Stomach (tissue), 9 donors: ENCODE results near the gene CASP9. TPM values are rescaled to one million over a fixed set of nuclear protein-coding genes. Genes with fewer than 3 reads are reported as not detected.

Experiments
- DNase-seq, 2 donors: peaks; one replicate each; pipeline versions ENCODE4 v3.0.0 to v3.0.0-alpha.2; 2013 to 2019
- H3K27ac ChIP-seq, 5 donors: fragments of 200-600 bp in 4 of 5; sonication (generic) in 4 of 5; one replicate each; pipeline ENCODE4 v1.5.1; 2013 to 2019; ENCODE audit warnings: mild to moderate bottlenecking in 1 of 5, moderate library complexity in 1 of 5
- H3K27me3 ChIP-seq, 3 donors: fragments of 200-600 bp; sonication (generic); one replicate each; pipeline ENCODE4 v1.5.1; 2017 to 2019; ENCODE audit warnings: mixed run types in 1 of 3
- H3K36me3 ChIP-seq, 4 donors: fragments of 200-600 bp; sonication (generic); 1 replicate in 3 of 4; 2 replicates in 1 of 4; pipeline ENCODE4 v1.5.1; 2016 to 2019
- H3K4me1 ChIP-seq, 4 donors: fragments of 200-600 bp; sonication (generic); one replicate each; pipeline ENCODE4 v1.5.1; 2016 to 2019
- H3K4me3 ChIP-seq, 4 donors: fragments of 200-600 bp; sonication (generic) in 3 of 4; one replicate each; pipeline ENCODE4 v1.5.1; 2016 to 2019; ENCODE audit warnings: mild to moderate bottlenecking in 1 of 4
- H3K9me3 ChIP-seq, 4 donors: fragments of 200-600 bp; sonication (generic); one replicate each; pipeline ENCODE4 v1.5.1; 2016 to 2019
- EP300 ChIP-seq: sonication (generic); formaldehyde crosslinking; IDR thresholded peaks from one replicate; pipeline ENCODE4 v1.6.1; 2017; ENCODE audit warnings: antibody characterized with exemption
- POLR2A ChIP-seq, 4 donors: fragments of 450-650 bp; IDR thresholded peaks; one replicate each; pipeline ENCODE4 v1.6.1; 2016; ENCODE audit warnings: antibody characterized with exemption in 4 of 4, control low read depth in 2 of 4, mild to moderate bottlenecking in 1 of 4, moderate library complexity in 1 of 4
- POLR2AphosphoS5 ChIP-seq, 3 donors: sonication (generic); formaldehyde crosslinking; IDR thresholded peaks; one replicate each; pipeline ENCODE4 v1.6.1; 2016; ENCODE audit warnings: antibody characterized with exemption in 3 of 3
- WGBS, 5 donors: extraction: QIAGEN DNeasy Blood & Tissue Kit in 3 of 5; methylation state at CpG; one replicate each; pipeline versions ENCODE4 v1.1.5 to v1.1.7; 2013 to 2018; 5-methylcytosine and 5-hydroxymethylcytosine counted together
- intact Hi-C: fragments of 100-400 bp; cut with DNase I; formaldehyde crosslinking; loops from one replicate; pipeline ENCODE4 v1.15.1; 2023; ENCODE audit warnings: low total_unique reads
- polyA plus RNA-seq, 3 donors: library from polyadenylated mRNA; stranded (reverse); fragments of 200-250 nt; gene quantifications; one replicate each; pipeline ENCODE4 v1.2.3, GENCODE V29; 2013
- total RNA-seq, 5 donors: library from RNA; depleted of rRNA; stranded (reverse); fragments of >200 nt; gene quantifications; one replicate each; pipeline versions ENCODE4 v1.1.0 to v1.2.3, GENCODE V29; 2014 to 2016
- TF ChIP-seq, protein P1 (sequence below), 7 experiments: fragments of 450-650 bp in 4 of 7; fragments of 200-600 bp in 3 of 7; sonication (generic) in 3 of 7; IDR thresholded peaks; one replicate each; pipeline ENCODE4 v1.5.1; 2016 to 2019; ENCODE audit warnings: antibody characterized with exemption in 7 of 7, control low read depth in 2 of 7, mild to moderate bottlenecking in 1 of 7
- donor health status: healthy with polysubstance abuse.
- donor health status: Bipolar disorder and iron deficiency.
- donor health status: healthy.

The CASP9 gene
- total and polyA plus RNA-seq, 8 donors: 8.3 to 125 (median 16.3) TPM

DNA sequence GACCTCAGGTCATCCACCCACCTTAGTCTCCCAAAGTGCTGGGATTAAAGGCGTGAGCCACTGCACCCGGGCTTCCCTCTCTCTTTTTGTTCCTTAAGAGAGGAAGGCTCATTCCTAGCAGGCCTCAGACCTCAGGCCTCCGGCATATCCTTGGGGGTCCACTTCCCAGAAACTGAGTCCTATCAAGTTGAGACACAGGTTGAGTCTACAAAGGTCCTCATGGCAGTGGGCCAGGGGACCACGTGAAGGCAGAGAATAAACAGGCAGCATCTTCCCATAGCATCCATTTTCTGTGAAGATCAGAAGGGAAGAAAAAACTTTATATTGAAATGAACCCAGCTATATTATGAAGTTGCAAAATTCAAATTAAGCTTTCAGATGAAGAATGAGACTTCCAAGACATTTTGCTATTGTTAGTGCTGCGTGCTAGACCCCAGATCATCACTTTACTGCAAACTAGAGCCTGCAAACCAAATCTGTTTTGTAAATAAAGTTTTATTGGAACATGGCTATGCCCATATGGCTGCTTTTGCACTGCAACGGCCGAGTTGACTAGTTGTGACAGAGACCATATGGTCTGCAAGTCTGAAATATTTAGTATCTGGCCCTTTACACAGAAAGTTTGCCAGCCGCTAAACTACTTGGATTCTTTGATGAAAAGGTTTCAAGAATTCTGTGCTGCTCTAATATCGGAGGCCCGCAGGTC is 71.0 kb downstream of the CASP9 start:
- WGBS, 5 donors: 69 to 87% (median 81%) methylated on average over 10 of the region's 10 CpGs
- H3K4me3 ChIP-seq: no peak overlapping the region
- no peaks in the 10 kb centered on the region for H3K9me3 ChIP-seq
- H3K36me3 ChIP-seq: no peaks in the 10 kb centered on the region
- H3K27me3 ChIP-seq: no peaks in the 10 kb centered on the region
- TF ChIP-seq EP300 (no peak), POLR2A (IDR thresholded peaks at IDR 0.05) (no peak), POLR2AphosphoS5 (IDR thresholded peaks at IDR 0.05) (no peak)
- TF ChIP-seq, protein P1, sequence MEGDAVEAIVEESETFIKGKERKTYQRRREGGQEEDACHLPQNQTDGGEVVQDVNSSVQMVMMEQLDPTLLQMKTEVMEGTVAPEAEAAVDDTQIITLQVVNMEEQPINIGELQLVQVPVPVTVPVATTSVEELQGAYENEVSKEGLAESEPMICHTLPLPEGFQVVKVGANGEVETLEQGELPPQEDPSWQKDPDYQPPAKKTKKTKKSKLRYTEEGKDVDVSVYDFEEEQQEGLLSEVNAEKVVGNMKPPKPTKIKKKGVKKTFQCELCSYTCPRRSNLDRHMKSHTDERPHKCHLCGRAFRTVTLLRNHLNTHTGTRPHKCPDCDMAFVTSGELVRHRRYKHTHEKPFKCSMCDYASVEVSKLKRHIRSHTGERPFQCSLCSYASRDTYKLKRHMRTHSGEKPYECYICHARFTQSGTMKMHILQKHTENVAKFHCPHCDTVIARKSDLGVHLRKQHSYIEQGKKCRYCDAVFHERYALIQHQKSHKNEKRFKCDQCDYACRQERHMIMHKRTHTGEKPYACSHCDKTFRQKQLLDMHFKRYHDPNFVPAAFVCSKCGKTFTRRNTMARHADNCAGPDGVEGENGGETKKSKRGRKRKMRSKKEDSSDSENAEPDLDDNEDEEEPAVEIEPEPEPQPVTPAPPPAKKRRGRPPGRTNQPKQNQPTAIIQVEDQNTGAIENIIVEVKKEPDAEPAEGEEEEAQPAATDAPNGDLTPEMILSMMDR (IDR thresholded peaks at IDR 0.05): no peak
- no peak overlapping the region for H3K27ac ChIP-seq
- intact Hi-C loops: no loop called here
- H3K4me1 ChIP-seq: peaks cover 5 to 17% (median 16%) of the 10 kb centered on the region in 4 donors
- DNase-seq: no peak

DNA sequence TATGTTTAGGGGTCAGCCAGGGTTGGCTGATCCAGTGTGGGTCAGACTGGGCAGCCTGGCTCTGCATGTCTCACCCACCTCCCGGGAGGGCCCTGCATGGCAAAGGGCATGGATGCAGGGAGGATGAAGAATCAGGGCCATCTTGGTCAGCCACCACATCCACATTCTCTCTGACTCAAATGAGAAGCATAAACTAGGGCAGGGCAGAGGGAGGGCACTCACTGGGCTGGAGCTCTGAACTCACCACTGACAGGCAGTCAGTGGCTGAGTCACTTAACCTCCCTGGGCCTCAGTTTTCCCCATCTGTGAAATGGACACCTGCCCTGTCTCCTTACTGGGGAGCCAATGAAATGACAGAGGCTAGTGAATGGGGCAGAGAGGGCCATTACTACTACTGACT is 71.8 kb downstream of the CASP9 start:
- no peak overlapping the region for H3K4me3 ChIP-seq
- intact Hi-C loops: no loop called here
- peaks cover 5 to 17% (median 15%) of the 10 kb centered on the region in 4 donors for H3K4me1 ChIP-seq
- WGBS, 5 donors: 85 to 100% (median 93%) methylated on average over 1 of the region's 1 CpG; no CpG with 5 or more reads in 1 of the 5 donors
- TF ChIP-seq POLR2AphosphoS5 (IDR thresholded peaks at IDR 0.05): no peak
- TF ChIP-seq, protein P1 (IDR thresholded peaks at IDR 0.05): no peak
- TF ChIP-seq EP300: no peak
- TF ChIP-seq POLR2A (IDR thresholded peaks at IDR 0.05): no peak
- H3K27ac ChIP-seq: no peak overlapping the region
- DNase-seq: no peak
- H3K36me3 ChIP-seq: no peaks in the 10 kb centered on the region
- no peaks in the 10 kb centered on the region for H3K9me3 ChIP-seq
- peaks cover 0 to 3% (median 0%) of the 10 kb centered on the region in 3 donors for H3K27me3 ChIP-seq

- Histone ChIP-seq H3K4me3 (no peak overlapping the region), H3K9me3 (no peaks in the 10 kb centered on the region), H3K27me3 (peaks cover 0 to 3% (median 0%) of the 10 kb centered on the region in 3 donors), H3K36me3 (no peaks in the 10 kb centered on the region), H3K27ac (no peak overlapping the region), H3K4me1 (peaks cover 5 to 17% (median 13%) of the 10 kb centered on the region in 4 donors)
- no peak for DNase-seq
- intact Hi-C loops: no loop called here
- 89 to 96% (median 93%) methylated on average over 6 of the region's 6 CpGs for WGBS, 5 donors
- no peak for TF ChIP-seq POLR2A (IDR thresholded peaks at IDR 0.05)
- no peak for TF ChIP-seq EP300
- no peak for TF ChIP-seq POLR2AphosphoS5 (IDR thresholded peaks at IDR 0.05)
- TF ChIP-seq, protein P1 (IDR thresholded peaks at IDR 0.05): no peak
Observed at GRCh38 chr1:15451014-15451722, 72.8 kb downstream of the CASP9 start.

DNA sequence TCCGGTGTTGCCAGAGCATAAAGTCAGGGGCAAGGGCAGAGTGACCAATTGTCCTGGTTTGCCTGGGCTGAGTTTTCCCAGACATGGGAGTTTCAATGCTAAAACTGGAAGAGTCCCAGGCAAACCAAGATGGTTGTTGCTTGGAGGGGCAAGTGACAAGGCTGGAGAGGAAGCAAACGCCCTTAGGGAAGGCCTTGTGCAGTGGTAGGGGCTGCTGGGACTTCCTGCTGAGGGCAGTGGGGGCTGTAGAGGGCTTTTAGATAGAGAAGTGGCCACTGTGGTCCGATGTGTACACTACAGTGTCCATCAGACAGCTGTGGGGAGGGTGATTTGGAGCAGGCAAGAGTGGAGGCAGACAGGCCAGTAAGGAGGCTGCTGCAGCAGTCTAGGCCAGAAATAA is 74.4 kb downstream of the CASP9 start:
- TF ChIP-seq POLR2AphosphoS5 (IDR thresholded peaks at IDR 0.05) (no peak), POLR2A (IDR thresholded peaks at IDR 0.05) (no peak), EP300 (no peak)
- TF ChIP-seq, protein P1 (IDR thresholded peaks at IDR 0.05): no peak
- intact Hi-C loops: no loop called here
- no peaks in the 10 kb centered on the region for H3K9me3 ChIP-seq
- WGBS, 5 donors: 73 to 81% (median 79%) methylated on average over 3 of the region's 3 CpGs
- no peak overlapping the region for H3K4me3 ChIP-seq
- H3K27me3 ChIP-seq: peaks cover 0 to 3% (median 0%) of the 10 kb centered on the region in 3 donors
- peaks cover 5 to 14% (median 9%) of the 10 kb centered on the region in 4 donors for H3K4me1 ChIP-seq
- H3K27ac ChIP-seq: no peak overlapping the region
- no peak for DNase-seq
- no peaks in the 10 kb centered on the region for H3K36me3 ChIP-seq
